Esophagus squamous epithelium (tissue), 5 donors: ENCODE data around the gene FABP2. TPM values are rescaled to one million over a fixed set of nuclear protein-coding genes. Genes with fewer than 3 reads are reported as not detected.

Experiments used
- DNase-seq: peaks from one replicate; lab custom pipeline; 2025; lab: John Stamatoyannopoulos, UW
- H3K27ac ChIP-seq, 4 donors: fragments of 200-600 bp; sonication (generic); one replicate each; pipeline ENCODE4 v1.5.1; 2016 to 2019; ENCODE audit warnings: mild to moderate bottlenecking in 1 of 4
- H3K27me3 ChIP-seq, 4 donors: fragments of 200-600 bp; sonication (generic); 1 replicate in 3 of 4; 2 replicates in 1 of 4; pipeline versions ENCODE4 v1.5.1 to v1.6.0; 2017 to 2021; ENCODE audit warnings: antibody characterized with exemption in 1 of 4
- H3K36me3 ChIP-seq, 3 donors: fragments of 200-600 bp; sonication (generic); one replicate each; pipeline ENCODE4 v1.5.1; 2016 to 2019
- H3K4me1 ChIP-seq, 3 donors: fragments of 200-600 bp; sonication (generic); one replicate each; pipeline ENCODE4 v1.5.1; 2017 to 2019
- H3K4me3 ChIP-seq, 4 donors: fragments of 200-600 bp; sonication (generic); 1 replicate in 3 of 4; 2 replicates in 1 of 4; pipeline ENCODE4 v1.5.1; 2016 to 2019; ENCODE audit warnings: mild to moderate bottlenecking in 2 of 4, moderate library complexity in 1 of 4
- H3K9me3 ChIP-seq, 3 donors: fragments of 200-600 bp; sonication (generic); one replicate each; pipeline ENCODE4 v1.5.1; 2016 to 2019
- POLR2A ChIP-seq, 4 donors: fragments of 450-650 bp; IDR thresholded peaks; one replicate each; pipeline ENCODE4 v1.6.1; 2017; ENCODE audit warnings: antibody characterized with exemption in 4 of 4, mild to moderate bottlenecking in 4 of 4, moderate library complexity in 3 of 4
- WGBS, 2 donors: methylation state at CpG; one replicate each; pipeline ENCODE4 v1.1.5; 2018; 5-methylcytosine and 5-hydroxymethylcytosine counted together
- intact Hi-C: fragments of 100-400 bp; cut with DNase I; formaldehyde crosslinking; loops from one replicate; pipeline ENCODE4 v1.15.0; 2022
- total RNA-seq, 4 donors: library from RNA; depleted of rRNA; stranded (reverse); fragments of >200 nt; gene quantifications; one replicate each; pipeline ENCODE4 v1.1.0, GENCODE V29; 2016
- TF ChIP-seq, protein P1 (sequence below), 6 experiments: fragments of 450-650 bp in 4 of 6; fragments of 200-600 bp in 2 of 6; sonication (generic) in 2 of 6; IDR thresholded peaks; one replicate each; pipeline ENCODE4 v1.5.1; 2016 to 2019; ENCODE audit warnings: antibody characterized with exemption in 6 of 6, mild to moderate bottlenecking in 4 of 6, moderate library complexity in 4 of 6
- donor health status: DM: yes; HTN: yes; CAD: no.

The FABP2 gene
- total RNA-seq, 4 donors from 2014 or later = not detected

DNA sequence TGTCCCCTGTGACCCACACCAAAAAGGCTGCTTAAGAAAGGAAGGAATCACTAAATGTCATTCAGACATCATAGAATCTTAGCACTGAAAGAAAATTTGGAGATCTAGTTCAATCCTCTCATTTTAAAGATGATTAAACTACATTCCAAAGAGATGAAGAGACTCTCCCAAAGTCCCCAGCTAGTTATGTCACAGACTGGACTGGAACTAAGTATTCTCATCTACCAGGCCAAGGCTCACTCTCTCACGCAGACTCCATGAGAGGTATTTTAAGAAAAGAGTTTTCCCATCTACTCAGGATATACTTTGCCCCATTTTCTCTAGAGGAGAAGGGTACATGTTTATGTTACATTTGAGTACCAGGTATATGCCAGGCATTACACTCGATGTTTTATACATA lies 6.9 kb downstream of the FABP2 start:
- Histone ChIP-seq H3K4me1 (no peaks in the 10 kb centered on the region), H3K27me3 (no peaks in the 10 kb centered on the region), H3K36me3 (no peaks in the 10 kb centered on the region), H3K4me3 (no peak overlapping the region), H3K9me3 (no peaks in the 10 kb centered on the region), H3K27ac (no peak overlapping the region)
- DNase-seq = no peak
- WGBS, 2 donors = 61 to 74% methylated on average over 2 of the region's 2 CpGs
- intact Hi-C loops = loop anchor here (10.0 kb wide), 1 partner anchor 740 kb away; no protein-coding TSS in a partner anchor
- TF ChIP-seq POLR2A (IDR thresholded peaks at IDR 0.05) = no peak
- TF ChIP-seq, protein P1, sequence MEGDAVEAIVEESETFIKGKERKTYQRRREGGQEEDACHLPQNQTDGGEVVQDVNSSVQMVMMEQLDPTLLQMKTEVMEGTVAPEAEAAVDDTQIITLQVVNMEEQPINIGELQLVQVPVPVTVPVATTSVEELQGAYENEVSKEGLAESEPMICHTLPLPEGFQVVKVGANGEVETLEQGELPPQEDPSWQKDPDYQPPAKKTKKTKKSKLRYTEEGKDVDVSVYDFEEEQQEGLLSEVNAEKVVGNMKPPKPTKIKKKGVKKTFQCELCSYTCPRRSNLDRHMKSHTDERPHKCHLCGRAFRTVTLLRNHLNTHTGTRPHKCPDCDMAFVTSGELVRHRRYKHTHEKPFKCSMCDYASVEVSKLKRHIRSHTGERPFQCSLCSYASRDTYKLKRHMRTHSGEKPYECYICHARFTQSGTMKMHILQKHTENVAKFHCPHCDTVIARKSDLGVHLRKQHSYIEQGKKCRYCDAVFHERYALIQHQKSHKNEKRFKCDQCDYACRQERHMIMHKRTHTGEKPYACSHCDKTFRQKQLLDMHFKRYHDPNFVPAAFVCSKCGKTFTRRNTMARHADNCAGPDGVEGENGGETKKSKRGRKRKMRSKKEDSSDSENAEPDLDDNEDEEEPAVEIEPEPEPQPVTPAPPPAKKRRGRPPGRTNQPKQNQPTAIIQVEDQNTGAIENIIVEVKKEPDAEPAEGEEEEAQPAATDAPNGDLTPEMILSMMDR (IDR thresholded peaks at IDR 0.05) = no peak

DNA sequence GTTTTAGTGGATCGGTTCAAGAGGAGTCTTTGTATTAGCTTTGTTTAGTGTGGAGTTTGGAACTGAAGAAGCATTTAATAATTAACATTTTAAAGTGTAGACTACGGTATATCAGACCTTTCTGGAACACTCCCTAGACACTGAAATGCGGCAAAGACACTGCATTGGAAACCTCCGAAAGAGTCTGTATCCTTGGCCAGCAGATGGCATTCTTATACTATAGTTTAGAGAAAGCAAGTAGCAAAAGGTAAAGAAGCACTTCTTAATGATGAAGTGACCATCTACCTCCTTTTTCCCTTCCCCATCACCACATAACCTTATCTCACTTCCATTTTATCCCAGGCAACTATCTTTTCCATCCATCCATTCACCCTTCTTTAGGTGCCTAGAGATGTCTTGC lies 7.6 kb downstream of the FABP2 start:
- TF ChIP-seq, protein P1 (IDR thresholded peaks at IDR 0.05) = peak in 5 of 6 experiments; percentile 29 to 65 (median 36)
- no peak for TF ChIP-seq POLR2A (IDR thresholded peaks at IDR 0.05)
- Histone ChIP-seq H3K27me3 (no peaks in the 10 kb centered on the region), H3K36me3 (no peaks in the 10 kb centered on the region), H3K4me3 (no peak overlapping the region), H3K9me3 (no peaks in the 10 kb centered on the region), H3K27ac (no peak overlapping the region), H3K4me1 (no peaks in the 10 kb centered on the region)
- intact Hi-C loops = loop anchor here (10.0 kb wide), 1 partner anchor 740 kb away; no protein-coding TSS in a partner anchor
- WGBS, 2 donors = 6 to 12% methylated on average over 4 of the region's 4 CpGs
- DNase-seq = no peak

DNA sequence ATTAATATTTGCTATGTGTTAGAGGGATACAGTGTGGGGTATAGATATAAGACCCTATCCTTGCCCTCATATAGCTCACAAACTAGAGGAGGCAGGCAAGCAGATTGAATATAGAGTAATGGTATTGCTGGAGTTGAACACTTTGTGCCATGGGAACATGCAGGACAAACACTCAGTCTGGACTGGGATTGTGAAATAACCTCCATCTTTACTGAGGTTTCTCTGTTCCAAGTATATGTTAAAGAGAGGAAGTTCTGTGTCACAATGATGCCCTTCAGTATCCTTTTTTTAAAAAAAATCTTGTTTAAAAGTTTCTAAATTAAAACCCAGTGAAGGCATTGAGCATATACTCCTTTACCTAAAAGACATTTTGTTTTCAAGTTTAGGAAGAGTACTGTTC lies 8.7 kb downstream of the FABP2 start:
- intact Hi-C loops = loop anchor here (10.0 kb wide), 1 partner anchor 742 kb away; no protein-coding TSS in a partner anchor
- Histone ChIP-seq H3K4me3 (no peak overlapping the region), H3K4me1 (peaks cover 0 to under 1% (median 0%) of the 10 kb centered on the region in 3 donors), H3K9me3 (no peaks in the 10 kb centered on the region), H3K27ac (no peak overlapping the region), H3K27me3 (no peaks in the 10 kb centered on the region), H3K36me3 (no peaks in the 10 kb centered on the region)
- TF ChIP-seq, protein P1 (IDR thresholded peaks at IDR 0.05) = no peak
- no peak for TF ChIP-seq POLR2A (IDR thresholded peaks at IDR 0.05)
- no peak for DNase-seq

DNA sequence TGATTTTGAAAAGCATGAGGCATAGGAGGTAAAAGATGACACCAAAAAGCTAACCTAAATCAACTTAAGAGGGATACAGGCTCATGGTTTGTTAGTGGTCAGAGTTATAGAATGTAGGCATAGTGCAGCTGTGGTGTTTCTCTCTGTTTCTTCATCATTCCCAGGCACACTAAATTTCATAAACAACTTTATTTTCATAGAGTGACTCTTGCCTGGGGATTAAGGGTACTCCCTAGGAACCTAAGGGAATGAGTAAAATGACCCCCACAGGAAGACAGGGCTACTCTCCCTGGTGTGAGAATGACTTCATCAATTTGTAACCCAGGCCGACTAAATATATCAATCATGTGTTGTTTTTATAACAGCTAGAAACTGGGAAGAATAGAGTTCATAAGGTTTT lies 11.1 kb downstream of the FABP2 start:
- intact Hi-C loops = loop anchor here (10.0 kb wide), 1 partner anchor 744 kb away; no protein-coding TSS in a partner anchor
- TF ChIP-seq POLR2A (IDR thresholded peaks at IDR 0.05) = no peak
- TF ChIP-seq, protein P1 (IDR thresholded peaks at IDR 0.05) = no peak
- Histone ChIP-seq H3K9me3 (no peaks in the 10 kb centered on the region), H3K27me3 (no peaks in the 10 kb centered on the region), H3K4me3 (no peak overlapping the region), H3K27ac (no peak overlapping the region), H3K4me1 (peaks cover 0 to 9% (median 0%) of the 10 kb centered on the region in 3 donors), H3K36me3 (no peaks in the 10 kb centered on the region)
- no peak for DNase-seq
- 40 to 57% methylated on average over 1 of the region's 1 CpG for WGBS, 2 donors

DNA sequence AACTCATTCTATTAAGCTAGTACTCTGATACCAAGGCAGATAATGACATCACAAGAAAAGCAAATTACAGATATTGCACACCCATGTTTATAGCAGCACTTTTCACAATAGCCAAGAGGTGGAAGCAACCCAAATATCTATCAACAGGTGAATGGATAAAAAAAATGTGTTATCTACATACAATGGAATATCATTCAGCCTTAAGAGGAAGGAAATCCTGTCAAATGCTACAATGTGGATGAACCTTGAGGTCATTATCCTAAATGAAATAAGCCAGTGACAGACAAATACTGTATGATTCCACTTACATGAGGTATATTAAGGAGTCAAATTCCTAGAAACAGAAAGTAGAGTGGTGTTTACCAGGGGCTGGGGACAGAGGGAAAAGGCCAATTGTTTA lies 14.3 kb downstream of the FABP2 start:
- Histone ChIP-seq H3K27me3 (no peaks in the 10 kb centered on the region), H3K9me3 (no peaks in the 10 kb centered on the region), H3K4me3 (no peak overlapping the region), H3K4me1 (peaks cover 0 to 28% (median 0%) of the 10 kb centered on the region in 3 donors), H3K27ac (no peak overlapping the region), H3K36me3 (no peaks in the 10 kb centered on the region)
- DNase-seq = no peak
- intact Hi-C loops = no loop called here
- TF ChIP-seq, protein P1 (IDR thresholded peaks at IDR 0.05) = no peak
- TF ChIP-seq POLR2A (IDR thresholded peaks at IDR 0.05) = no peak
